GM21723 (cell line): ENCODE results near the gene TAS2R20.
"Not testable (repeated sequence)": the region's sequence is repeated elsewhere in the genome, so short reads cannot be mapped to it uniquely, and the experiment has no call there.

ENCODE experiments used
- ATAC-seq: cut with Tn5 transposase; IDR thresholded peaks from one replicate; pipeline ENCODE4 v1.9.1; 2021; ENCODE audit warnings: mild to moderate bottlenecking, moderate library complexity; ENCODE audit not compliant: unreplicated experiment

TAS2R20 gene, protein sequence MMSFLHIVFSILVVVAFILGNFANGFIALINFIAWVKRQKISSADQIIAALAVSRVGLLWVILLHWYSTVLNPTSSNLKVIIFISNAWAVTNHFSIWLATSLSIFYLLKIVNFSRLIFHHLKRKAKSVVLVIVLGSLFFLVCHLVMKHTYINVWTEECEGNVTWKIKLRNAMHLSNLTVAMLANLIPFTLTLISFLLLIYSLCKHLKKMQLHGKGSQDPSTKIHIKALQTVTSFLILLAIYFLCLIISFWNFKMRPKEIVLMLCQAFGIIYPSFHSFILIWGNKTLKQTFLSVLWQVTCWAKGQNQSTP

GRCh38 chr12:10998204-10998603 is at the start of gene TAS2R20:
TSS of gene TAS2R20 (minus strand) at chr12:10998304. CDS start at chr12:10997875, 429 bp downstream.
- ATAC-seq = no peak

DNA sequence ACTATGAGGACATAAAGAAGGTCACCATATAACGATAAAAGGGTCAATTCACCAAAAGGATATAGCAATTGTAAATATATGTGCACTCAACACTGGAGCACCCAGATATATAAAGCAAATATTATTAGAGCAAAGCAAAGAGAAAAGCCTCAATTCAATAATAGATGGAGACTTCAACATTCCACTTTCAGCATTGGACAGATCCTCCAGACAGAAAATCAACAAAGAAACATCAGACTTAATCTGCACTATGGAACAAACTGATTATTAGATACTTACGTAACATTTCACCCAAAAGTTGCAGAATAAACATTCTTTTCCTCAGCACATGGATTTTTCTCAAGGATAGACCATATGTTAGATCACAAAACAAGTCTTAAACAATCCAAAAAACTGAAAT is 43.3 kb upstream of the TAS2R20 start:
- ATAC-seq = not testable (repeated sequence)

- ATAC-seq = no peak
Measured at GRCh38 chr12:11040162-11040561, 42.1 kb upstream of the TAS2R20 start.

DNA sequence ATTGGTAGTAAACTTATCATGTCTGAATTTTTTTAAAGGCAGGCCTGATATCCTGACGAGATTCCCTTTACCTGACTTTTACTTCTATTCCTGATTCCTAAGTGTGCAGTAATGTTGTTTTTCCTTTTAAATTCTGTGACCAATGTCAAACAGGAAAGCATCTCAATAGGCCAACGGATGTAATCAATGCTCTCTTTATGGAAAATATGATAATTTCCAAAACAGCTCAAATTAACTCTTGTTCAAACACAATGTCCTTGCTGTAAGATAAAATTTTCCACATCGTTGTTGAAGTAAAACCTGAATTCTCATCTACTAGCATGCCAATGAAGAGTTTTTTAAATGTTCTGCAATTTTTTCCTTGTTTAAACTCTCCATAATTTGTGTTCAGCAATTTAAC is 41.1 kb upstream of the TAS2R20 start:
- no peak for ATAC-seq

- not testable (repeated sequence) for ATAC-seq
Measured at GRCh38 chr12:11033959-11034358, 35.9 kb upstream of the TAS2R20 start.

DNA sequence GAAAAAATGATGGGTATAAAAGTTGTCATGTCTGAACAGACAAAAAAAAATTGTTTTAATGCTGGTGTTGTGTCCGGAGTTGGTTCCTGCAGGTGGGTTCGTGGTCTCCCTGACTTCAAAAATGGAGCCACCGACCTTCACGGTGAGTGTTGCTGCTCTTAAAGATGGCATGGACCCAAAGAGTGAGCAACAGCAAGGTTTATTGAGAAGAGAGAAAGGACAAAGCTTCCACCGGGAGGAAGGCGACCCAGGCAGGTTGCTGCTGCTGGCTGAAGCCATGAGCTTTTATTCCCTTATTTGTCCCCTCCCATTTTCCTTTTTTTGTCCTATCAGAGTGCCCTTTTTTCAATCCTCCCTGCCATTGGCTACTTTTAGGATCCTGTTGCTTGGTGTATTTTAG is 33.2 kb upstream of the TAS2R20 start, which contains the start of gene TAS2R31:
TAS2R31 (minus strand) TSS at position 101 of the 400 bp plus-strand sequence; CDS start at position 29, 72 bp downstream.
- ATAC-seq = no peak

DNA sequence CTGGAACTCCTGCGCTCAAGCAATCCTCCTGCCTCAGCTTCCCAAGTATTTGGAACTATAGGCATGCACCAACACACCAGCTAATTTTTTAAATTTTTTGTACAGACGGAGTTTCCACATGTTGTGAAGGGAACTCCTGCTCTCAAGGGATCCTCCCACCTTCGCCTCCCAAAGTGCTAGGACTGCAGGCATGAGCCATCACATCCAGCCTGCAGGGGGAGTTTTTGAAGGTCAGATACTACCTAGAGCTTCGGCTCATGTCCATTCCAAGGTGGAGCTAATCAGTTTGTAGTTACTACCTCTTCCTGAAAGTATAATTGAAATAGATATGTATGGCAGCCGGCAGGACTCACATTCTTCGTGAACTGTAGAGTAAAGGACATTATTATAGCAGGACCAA is 28.0 kb upstream of the TAS2R20 start:
- no peak for ATAC-seq

DNA sequence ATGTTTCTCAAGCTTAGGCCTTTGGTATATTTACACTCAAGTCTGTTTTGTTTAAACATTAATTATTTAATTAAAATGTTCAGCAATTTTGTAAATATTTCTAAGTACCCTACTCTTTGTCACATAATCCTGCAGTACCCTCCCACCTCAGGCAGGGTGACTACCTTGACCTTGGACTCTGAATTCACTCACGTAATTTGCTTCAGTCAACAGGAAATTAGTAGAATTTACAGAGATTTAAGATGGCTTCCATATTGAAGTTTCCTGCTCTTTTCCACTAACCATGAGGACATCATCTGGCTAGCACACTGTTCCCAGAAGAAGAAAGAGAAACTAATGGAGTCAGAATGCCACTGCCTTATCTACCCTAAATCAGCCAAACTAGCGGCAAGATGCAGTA is 25.3 kb upstream of the TAS2R20 start:
- ATAC-seq = no peak

GRCh38 chr12:11022520-11022919 is 24.4 kb upstream of the TAS2R20 start, which contains the start of gene TAS2R19:
TSS of gene TAS2R19 (minus strand) at chr12:11022620. CDS start at chr12:11022571, 49 bp downstream.
- no peak for ATAC-seq

GRCh38 chr12:11016937-11017336 is 18.8 kb upstream of the TAS2R20 start:
- ATAC-seq = no peak

DNA sequence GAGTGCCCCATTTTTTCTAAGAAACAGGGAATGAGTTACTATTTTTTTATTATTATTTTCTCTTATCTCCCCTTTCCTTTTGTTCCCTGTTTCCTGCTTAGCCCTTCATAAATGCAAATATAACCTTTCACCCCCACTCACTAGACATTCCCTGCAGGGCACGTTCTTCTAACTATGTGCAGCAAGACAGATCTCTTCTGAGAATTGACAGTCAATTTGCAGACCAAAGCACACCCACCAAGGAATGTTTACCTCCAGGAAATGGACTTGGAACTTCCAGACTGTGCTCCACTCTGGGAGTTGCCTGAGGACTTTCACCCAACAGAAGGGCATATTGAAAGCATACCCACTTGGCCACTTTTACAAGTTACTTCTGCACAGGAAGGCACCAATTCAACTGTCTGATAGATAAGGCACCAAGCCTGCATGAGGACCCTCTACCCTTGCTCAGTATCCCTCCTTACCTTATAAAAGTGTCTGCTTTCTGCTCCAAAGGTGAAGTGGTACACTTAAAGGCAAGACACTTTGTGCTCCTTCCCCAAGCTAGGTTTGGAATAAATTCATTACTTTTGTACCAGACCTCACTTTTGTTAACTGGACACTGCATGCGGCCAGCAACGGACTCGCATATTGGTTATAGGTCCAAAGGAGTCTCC is 17.8 kb upstream of the TAS2R20 start:
- no peak for ATAC-seq

DNA sequence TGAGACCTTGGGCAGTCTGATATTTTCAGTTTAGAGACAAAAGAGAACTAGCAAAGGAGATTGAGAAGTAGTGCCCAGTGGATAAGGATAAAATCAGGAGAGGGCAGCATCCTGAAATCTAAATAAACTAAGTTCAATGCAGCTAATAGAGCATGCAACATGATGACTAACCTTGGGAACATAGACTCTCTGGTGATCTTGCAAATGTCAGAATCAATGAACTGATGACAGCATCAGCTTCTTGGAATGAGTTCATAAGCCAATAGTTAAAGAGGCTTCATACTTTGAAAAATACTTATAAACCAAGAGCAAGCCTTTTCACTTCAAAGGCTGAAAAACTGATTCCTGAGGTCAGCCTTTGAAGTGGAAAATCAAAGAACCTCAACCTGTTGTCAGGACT is 16.1 kb upstream of the TAS2R20 start:
- no peak for ATAC-seq

DNA sequence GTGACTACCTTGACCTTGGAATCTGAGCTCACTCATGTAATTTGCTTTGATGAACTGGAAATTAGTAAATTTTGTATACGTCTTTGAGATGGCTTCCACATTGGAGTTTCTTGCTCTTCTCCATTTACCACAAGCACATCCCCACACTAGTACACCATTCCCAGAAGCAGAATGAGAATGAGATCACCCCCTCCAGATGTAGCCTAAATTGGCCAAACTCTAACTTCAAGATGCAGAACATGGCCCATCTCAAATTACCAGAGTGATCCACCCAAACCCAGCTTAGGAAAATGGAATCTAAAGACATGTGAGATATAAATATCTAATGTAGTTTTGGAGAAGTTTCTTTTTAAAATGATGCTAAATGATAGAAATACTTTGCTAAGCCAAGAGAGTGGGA is 9.5 kb upstream of the TAS2R20 start:
- ATAC-seq = no peak

GRCh38 chr12:10994307-10994706 is 3.8 kb downstream of the TAS2R20 start:
- no peak for ATAC-seq

- no peak for ATAC-seq
Measured at GRCh38 chr12:10989107-10989506, 9.0 kb downstream of the TAS2R20 start.

DNA sequence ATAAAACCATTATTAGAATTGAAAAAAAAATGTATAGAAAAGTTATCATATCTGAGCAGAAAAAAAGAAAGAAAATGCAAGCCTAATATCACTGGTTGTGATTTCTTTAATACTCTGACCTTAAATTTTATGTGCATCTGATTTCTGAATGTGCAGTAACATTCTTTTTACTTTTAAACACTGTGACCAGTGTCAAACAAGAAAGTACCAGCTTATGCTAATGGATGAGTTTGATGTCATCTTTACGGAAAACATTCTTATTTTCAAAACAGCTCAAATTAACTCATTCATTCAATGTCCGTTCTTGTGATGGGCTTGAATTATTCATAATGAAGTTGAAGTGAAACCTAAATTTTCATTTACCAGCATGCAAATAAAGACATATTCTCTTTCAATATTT is 11.3 kb downstream of the TAS2R20 start, which contains the start of gene TAS2R50:
TAS2R50 (minus strand) TSS at position 101 of the 400 bp plus-strand sequence; CDS start at position 49, 52 bp downstream.
- no peak for ATAC-seq

GRCh38 chr12:10982244-10982643 is 15.9 kb downstream of the TAS2R20 start:
- no peak for ATAC-seq

GRCh38 chr12:10974965-10975364 is 23.1 kb downstream of the TAS2R20 start:
- no peak for ATAC-seq

DNA sequence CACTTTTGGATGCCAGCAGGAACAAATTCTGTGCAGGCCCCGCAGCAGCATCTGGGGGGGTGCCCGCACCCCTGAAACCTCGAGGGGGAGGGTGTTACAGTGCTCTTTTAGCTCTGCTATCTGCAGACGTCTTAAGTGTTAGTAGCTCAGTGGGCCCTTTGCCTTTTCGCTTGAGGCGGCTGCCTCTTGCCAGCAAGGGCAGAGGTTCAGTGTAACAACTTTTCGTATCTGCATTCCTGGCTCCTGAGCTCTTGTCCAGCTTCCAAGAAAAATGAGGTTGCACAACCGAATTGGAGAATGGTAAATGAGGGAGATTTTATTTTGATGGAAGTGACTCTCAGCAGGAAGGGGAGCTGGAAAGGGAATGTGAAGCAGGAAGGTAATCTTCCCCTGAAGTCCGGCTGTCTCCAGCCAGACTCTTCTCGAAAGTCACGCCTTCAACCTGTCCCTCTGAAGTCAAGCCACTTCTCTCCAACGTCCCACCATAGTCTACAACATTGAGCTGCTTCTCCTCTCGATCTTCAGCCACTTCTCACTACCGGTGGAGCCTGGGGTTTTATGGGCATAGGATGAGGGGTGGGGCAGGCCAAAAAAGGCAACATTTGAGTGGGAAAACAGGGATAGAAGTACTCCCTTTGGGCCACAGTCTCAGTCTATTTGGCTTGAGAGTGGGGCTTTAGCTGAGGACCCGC is 29.2 kb downstream of the TAS2R20 start:
- no peak for ATAC-seq

- ATAC-seq = no peak
Measured at GRCh38 chr12:10967409-10967808, 30.7 kb downstream of the TAS2R20 start.

DNA sequence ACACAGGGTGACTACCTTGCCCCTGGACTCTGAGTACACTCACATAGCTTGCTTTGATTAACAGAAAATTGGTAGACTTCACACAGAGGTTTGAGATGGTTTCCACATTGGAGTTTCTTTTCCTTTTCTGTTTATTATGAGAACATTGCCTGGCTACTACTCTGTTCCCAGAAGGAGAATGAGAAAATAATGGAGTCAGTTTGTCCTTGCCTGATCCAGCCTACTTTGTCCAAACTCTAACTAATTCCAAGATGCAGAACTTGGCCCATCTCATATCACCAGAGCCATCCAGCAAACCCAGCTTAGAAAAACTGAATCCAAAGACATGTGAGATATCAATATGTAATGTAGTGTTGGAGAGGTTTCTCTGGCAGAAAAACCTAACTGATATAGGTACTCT is 31.8 kb downstream of the TAS2R20 start:
- ATAC-seq = no peak

DNA sequence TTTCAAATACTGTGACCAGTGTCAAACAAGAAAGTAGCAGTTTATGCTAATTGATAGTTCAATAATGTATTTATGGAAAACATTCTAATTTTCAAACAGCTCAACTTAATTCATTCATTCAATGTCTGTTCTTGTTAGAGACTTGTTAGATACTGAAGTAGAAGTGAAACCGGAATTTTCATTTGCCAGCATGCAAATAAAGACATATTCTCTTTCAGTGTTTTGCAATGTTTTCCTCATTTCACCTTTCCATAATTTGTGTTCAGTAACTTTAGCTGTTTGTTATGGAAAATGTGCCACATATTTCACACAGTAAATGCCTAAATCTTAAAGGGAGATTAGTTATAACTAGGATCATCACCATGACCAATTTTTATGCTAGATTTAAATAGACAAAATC is 32.6 kb downstream of the TAS2R20 start:
- no peak for ATAC-seq
